ENCODE measurements around the gene COG2.

GRCh38 chr1:230684998-230685397, 42.7 kb downstream of the COG2 start:
- TF ChIP-seq CTCF (IDR thresholded peaks at IDR 0.05): no peak
- no peak for TF ChIP-seq POLR2A (IDR thresholded peaks at IDR 0.05)
- TF ChIP-seq POLR2AphosphoS5 (IDR thresholded peaks at IDR 0.05; ENCODE audit: insufficient read depth in 1 of 2, low read depth in 1 of 2): no peak
